HG03520 (cell line): ENCODE data around the gene NSUN2.
"Not testable (repeated sequence)": the region's sequence is repeated elsewhere in the genome, so short reads cannot be mapped to it uniquely, and the experiment has no call there.

Experiments used
- ATAC-seq: cut with Tn5 transposase; IDR thresholded peaks from one replicate; pipeline ENCODE4 v1.9.1; 2021; ENCODE audit warnings: mild to moderate bottlenecking, moderate library complexity; ENCODE audit not compliant: unreplicated experiment

Gene NSUN2

DNA sequence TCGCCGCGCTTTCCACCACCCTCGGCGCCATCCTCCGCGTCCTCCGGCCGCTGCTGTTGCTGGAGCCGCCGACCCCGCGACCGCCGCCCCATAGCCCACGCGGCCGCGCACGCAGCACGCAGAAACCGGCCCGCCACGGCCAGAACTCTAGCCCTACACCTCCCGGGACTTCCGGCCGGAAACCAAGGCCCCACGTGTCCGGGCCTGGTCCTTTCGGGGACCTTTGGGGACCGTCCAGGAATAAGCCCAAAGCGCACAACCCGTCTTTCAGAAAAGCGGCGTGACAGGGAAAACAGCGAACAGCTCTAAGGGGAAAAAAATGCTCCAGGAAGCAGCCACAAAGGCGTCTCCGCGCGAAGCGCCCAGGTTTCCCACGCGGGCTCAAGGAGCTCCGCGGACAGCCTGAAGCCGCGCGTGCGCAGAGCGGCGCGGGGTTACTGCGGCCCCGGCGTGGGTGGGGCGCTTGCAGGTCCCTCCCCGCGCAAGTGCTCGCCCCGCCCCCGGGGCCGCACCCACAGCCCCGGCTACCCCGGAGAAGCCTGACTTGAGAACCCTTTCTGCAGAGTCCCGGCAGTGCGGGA is at the start of gene NSUN2, which contains the start of gene SRD5A1:
Gene NSUN2, minus strand, starts transcription at position 157 of the 581 bp plus-strand sequence. Its CDS starts 65 bp downstream, at position 92.
Gene SRD5A1, plus strand, starts transcription at position 553 of the 581 bp plus-strand sequence. CDS start 137 bp downstream, outside the sequence.
- ATAC-seq: peak; percentile 84

DNA sequence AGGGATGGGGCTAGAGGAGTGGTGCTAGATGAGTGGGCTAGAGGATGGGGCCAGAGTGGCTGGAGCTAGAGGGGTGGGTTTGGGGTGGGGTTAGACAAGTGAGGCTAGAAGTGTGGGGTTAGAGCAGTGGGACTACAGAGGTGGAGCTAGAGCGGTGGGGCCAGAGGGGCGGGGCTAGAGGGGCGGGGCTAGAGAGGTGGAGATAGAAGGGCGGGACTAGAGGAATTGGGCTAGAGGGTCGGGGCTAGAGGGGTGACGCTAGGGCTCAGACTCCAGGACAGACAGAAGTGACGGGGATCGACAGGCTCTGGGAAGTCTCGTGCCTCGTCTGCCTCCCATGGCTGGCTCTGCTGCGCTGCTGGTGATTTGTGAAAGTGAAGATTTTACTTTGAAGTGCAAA is 49.4 kb upstream of the NSUN2 start:
- ATAC-seq: no peak

DNA sequence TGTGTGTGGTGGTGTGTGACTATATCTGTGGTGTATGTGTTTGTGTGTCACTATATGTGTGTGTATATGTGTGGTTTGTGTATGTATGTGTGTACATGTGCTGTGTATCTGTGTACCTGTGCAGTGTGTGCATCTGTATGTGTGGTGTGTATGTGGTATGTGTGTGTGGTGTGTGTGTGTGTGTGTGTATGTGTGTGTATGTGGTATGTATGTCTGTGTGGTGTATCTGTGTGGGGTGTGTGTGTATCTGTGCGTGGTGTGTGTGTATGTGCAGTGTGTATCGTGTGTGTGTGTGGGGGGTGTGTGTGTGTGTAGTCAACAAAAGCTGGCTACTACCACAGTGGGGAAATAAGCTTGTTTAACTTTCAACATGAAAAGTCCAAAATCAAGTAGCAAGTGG is 48.8 kb upstream of the NSUN2 start:
- ATAC-seq: no peak

DNA sequence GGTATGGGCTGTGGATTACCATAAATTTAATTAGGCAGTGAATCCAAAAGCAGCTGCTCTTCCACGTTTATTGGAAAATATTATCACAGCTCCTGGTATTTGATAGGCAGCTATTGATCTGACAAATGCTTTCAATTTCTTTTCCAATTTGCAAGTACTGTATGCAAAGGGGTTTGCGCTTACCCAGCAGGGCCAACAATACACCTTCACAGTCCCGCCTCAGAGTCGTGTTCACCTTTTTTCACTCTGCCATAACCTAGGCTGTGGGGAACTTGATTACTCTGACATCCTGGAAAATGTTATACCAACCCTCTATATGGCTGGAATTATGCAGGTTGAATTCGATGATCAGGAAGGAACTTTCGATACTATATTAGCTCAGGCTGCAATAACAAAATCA is 48.1 kb upstream of the NSUN2 start:
- ATAC-seq: no peak

DNA sequence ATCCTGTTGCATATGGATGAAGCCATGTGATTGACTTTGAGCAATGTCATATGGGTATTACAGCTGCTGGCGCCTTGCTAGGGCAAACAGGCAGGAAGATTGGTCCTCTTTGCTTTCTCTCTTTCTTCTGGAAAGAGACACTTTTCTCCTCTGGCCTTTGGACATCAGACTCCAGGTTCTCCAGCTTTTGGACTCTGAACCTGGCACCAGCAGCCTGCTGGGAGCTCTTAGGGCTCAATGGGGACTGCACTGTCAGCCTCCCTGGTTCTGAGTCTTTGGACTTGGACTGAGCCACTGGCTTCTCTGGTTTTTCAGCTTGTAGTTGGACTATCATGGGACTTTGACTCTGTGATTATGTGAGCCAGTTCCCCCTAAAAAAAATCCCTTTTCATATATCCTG is 45.5 kb upstream of the NSUN2 start:
- ATAC-seq: no peak

DNA sequence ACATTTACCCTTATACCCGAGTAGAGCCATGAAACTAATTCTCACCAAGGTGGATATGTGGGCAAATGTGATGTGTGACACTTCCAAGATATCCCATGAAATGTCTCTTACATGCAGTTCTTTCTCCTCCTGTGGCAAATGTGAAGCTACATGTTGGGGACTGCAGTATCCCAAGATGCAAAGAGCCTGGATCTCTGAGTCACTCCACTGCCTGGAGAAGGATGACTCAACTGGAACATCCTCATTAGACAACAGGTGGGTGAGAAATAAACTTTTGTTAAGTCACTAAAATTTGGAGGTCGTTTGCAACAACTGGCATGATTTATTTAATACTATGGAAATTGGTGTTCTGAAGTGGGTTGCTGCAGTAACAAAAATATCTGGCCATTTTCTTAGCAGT is 43.9 kb upstream of the NSUN2 start:
- ATAC-seq: no peak

DNA sequence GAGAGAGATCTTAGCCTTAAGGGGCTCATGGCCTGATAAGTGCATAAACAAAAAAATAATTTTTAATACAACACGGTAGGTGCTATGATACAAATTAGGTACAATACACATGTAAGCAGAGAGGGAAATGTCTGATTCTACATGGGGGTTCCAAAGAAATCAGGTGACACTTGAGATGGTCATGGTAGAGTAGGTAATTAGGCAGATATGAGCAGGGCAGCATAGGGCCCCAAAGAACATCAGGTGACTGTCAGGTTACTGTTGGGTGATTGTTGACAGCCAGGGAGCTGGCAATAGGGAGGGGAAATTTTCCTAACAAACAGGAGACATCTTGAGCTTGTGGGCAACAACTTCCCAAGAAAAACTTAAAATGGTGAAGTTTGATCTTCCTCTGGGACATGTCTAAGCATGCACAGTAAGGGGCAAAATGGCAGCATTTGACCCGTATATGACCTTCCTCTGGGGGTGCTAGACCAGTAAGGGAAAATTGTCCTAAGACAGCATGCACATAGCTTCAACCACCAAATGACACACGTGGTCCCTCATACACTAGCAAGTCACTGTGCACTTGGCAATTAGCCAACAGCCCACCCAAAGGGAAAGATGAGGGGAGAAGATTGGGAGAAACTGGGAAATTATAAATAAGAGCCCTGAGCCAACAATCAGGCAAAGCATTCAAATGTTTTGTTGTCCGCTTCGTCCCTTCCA is 43.1 kb upstream of the NSUN2 start:
- ATAC-seq: no peak

DNA sequence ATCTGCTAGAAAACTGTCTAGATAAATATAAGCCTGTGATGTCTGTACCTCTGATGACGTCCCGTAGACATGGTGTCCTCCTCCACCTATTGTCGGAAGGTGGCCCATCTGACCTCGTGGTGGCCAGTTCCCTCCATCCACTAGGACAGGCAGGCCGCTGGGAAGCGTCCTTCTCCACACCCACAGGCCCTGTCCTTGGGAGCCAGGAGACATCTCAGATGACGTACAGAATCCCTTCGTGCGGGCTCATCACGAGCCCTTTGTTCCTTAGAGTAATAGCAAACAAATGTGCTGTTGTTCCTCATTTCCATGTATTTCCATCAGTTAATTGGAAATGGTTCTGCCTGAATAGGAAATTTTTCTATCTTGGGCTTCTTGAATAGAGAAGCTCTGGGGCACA is 42.0 kb upstream of the NSUN2 start:
- ATAC-seq: no peak

DNA sequence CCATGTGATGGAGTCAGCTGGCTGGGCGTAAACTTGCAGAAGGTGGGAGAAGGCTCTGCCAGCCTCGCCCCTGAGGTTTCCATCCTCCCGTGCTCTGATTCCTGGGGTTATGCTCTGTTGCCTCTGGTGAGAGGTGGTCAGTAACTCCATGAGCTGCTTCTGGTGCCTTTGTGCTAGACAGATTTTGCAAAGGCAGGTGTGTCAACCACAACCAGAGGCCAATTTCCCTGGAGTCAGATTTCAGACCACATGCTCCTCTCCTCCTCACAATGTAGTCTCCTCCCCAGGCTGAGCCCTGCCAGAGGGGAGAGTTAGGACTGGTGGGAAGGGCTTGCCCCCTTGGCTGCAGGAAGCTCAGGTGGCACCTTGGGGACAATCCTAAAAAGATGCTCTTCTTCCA is 41.6 kb upstream of the NSUN2 start:
- no peak for ATAC-seq

DNA sequence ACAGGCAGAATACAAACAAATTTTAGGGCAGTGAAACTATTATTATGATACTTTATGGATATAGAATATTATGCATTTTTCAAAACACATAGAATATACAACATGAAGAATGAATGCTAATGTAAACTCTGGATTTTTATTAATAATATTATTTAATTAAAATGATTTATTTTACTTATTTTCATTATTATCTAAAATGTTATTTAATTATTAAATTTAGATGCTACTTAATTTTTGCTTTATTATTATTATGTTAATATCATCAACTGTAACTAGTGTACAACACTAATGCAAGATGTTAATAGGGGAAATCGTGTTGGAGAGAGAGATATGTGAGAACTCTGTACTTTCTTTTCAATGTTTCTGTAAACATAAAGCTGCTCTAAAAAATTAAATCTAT is 41.1 kb upstream of the NSUN2 start:
- ATAC-seq: no peak

DNA sequence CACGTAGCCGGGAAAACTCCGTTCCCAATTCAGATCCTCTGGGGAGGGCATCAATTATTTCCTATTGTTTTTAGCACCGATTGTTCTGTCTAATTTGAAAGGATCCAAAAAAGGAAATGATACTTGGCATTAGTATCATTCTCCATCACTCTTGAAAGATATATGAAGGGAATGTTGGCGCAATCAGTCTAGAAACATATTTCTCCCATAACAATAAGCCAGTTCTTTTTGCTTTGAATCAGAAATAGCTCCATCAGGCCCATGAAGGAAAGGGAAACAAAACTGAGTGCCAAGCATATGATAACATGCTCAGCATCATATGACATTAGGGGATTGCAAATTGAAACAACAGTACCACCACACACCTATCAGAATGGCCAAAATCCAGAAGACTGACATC is 40.2 kb upstream of the NSUN2 start:
- ATAC-seq: no peak

DNA sequence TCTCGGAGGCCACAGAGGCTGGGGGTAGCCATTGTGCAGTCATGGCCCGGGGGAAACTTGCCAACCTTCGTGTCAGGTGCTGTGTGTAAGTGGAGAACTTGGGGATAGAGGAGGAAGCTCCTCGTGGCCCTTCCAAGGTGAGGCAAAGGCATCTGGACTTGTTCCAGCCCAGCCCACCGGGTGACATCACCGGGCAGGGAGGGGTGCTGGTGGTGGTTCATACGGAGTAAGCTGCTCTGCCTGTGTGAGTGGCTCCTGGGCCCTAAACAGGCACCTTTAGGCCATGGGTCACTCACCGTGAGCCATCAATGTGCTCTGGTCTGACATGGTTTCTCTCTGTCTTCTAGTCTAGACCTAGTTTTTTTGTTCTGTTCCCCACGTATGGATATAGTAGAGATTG is 35.9 kb upstream of the NSUN2 start:
- not testable (repeated sequence) for ATAC-seq

DNA sequence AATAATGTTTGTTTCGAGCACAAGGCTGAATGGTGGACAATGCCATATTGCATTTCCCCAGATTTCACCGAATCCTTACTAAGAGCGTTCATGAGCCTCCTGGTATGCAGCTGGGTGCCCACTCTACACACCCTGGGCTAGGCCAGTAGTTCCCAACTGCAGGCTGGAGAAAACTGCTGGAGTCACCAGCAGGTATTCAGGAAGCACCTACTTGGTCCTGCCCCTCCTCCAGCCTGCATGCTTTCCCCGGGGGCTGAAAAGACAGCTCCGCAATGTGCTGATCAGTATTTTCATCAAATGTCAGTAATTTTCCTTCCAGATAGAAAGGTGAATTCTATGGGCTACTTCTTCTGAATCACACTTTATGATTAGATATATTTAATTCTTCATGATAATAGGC is 34.8 kb upstream of the NSUN2 start:
- ATAC-seq: no peak

DNA sequence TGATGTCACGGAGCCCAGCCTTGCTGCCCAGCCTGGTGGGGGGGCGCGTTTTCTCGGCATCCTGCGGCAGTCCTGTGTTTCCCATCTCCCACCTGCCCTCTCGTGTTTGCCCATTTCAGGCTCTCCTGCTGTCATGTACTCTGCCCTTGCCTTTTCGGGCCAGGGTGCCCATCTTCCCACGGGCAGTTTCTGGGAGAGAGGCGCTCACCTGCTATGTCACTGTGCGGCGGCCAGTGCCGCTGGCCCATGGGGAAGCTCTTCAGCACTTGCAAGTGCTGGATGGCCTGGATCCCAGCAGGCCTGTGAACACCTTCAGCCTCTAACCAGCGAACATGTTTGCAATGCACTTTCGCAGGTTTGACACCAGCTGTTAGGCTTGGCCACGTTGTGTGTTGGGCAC is 33.9 kb upstream of the NSUN2 start:
- ATAC-seq: no peak

DNA sequence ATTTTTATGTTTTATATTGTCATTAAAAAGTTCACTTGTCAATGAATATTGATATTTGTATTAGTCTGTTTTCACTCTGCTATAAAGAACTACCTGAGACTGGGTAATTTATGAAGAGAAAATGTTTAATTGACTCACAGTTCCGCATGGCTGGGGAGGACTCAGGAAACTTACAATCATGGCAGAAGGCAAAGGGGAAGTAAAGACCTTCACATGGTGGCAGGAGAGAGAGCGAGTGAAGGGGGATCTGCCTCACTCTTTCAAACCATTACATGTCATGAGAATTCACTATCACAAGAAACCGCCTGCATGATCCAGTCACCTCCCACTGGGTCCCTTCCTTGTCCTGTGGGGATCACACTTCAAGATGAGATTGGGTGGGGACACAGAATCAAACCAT is 27.8 kb upstream of the NSUN2 start:
- ATAC-seq: peak; percentile 41

DNA sequence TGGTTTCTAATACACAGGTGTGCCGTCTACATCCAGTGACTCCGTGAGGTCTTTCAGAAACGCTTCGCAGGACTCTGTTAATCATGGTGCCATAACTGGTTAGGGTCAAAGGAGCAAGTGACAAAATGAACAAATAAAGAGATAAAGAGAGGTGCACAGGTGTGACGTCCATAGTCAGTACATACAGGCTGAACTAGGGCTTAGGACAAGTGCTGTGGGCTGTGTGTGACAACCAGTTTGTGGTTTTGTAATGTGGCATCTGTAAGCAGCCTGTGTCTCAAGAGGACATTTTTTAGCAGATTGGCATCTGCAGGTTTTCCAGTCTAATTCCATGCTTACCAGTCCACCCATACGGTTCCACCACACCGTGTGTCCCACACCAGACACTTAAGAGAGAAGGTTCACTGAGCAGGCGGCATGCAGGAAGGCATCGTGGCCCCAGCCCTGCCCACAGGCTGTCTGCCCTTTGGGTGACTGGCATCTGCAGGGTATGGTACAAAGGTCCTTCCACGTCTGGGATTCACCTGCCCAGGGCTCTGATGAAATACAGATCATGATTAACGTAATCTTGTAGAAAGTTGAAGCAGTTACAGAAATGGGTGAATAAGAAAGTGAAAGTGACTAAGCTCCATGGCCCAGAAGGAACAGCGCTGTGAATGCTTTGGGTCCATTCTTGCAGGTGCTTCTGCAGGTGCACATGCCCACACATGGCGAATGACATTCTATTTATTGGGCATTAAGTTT is 27.3 kb upstream of the NSUN2 start:
- ATAC-seq: peak; percentile 76

DNA sequence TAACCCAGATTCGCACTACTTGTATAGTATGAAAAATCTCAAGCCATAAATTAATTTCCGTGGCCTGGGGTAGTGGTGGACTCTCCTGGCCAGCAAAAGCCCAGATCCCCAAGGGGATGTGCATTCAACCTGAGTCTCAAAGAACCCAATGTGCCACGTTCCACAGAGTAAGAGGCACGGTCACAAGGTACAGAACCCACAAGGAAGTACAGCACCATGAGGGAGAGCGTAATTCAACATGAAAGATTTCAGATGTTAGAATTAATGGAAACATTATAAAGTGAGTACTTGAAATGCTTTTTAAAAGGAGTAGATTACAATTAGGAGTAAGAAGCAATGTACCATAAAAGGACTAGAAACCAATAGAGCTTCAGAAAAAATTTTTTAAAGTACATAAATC is 23.8 kb upstream of the NSUN2 start:
- ATAC-seq: no peak

DNA sequence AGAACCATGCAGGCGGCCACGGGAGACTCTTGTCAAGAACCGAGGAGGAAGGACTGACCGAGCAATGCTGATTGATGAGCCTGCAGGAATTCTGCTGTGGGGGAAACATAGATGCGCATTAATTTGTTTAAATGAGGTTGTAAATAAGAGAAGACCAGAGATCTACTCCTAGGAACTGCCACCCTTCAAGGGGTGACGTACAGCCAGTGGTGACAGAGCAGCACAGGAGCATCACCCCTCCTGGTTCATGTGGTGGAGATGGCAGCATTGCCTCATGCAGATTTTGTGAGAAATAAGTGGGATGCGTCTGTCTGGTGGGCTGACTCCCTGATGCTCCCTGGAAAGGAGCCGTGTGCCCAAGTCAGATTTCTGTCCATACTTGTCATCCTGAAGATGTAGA is 22.6 kb upstream of the NSUN2 start:
- ATAC-seq: no peak

DNA sequence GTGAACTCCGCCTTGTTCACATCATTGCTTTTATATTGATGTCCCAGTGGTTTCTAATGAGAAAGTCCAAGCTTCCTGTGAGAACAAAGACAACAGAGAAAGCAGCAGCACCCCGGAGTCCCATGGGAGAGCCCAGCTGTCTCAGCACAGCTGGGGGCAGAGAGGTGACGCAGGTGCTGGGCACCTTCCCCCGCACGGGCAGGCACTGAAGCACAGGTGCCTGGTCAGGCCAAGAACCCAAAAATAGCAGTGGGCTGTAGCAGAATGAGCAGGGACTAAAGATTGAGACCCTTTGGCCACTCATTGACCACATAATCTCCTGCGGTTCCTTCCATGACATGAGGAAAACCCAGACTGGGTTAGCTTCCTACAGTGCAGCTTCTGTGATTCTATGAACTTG is 19.2 kb upstream of the NSUN2 start:
- ATAC-seq: peak; percentile 86

DNA sequence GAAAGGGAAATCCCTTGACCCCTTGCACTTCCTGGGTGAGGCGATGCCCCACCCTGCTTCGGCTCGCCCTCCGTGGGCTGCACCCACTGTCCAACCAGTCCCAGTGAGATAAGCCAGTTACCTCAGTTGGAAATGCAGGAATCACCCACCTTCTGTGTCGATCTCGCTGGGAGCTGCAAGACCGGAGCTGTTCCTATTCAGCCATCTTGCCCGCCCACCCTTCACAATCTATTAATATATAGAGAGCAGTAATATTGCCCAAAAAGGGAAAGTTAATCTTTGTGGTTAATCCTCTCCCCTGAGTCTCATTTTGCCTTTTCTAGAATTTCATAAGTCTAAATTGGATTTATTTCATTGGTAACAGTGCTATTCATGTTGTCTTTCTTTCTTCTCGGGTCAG is 16.8 kb upstream of the NSUN2 start:
- no peak for ATAC-seq

DNA sequence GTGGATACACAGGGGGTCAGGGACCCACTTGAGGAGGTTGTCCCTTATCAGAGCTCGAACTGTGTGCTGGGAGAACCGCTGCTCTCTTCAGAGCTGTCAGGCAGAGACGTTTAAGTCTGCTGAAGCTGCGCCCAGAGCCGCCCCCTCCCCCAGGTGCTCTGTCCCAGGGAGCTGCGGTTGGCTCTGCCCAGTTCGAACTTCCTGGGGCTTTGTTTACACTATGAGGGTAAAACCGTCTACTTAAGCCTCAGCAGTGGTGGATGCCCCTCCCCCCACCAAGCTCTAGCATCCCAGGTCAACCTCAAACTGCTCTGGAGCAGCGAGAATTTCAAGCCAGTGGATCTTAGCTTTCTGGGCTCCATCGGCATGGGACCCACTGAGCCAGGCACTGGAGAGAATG is 16.3 kb upstream of the NSUN2 start:
- ATAC-seq: no peak
